Measurements from ENCODE around the gene ZBTB3. TPM values are rescaled to one million over a fixed set of nuclear protein-coding genes. Genes with fewer than 3 reads are reported as not detected.
A peak's percentile ranks its signal among the peaks of the same experiment; 100 is the strongest.

Gene ZBTB3
- total and polyA plus RNA-seq, 2 of the 13 experiments (the other 11 are each of a cell fraction or from before 2014, with no cell fraction given), result 3.4 to 5.2 TPM

DNA sequence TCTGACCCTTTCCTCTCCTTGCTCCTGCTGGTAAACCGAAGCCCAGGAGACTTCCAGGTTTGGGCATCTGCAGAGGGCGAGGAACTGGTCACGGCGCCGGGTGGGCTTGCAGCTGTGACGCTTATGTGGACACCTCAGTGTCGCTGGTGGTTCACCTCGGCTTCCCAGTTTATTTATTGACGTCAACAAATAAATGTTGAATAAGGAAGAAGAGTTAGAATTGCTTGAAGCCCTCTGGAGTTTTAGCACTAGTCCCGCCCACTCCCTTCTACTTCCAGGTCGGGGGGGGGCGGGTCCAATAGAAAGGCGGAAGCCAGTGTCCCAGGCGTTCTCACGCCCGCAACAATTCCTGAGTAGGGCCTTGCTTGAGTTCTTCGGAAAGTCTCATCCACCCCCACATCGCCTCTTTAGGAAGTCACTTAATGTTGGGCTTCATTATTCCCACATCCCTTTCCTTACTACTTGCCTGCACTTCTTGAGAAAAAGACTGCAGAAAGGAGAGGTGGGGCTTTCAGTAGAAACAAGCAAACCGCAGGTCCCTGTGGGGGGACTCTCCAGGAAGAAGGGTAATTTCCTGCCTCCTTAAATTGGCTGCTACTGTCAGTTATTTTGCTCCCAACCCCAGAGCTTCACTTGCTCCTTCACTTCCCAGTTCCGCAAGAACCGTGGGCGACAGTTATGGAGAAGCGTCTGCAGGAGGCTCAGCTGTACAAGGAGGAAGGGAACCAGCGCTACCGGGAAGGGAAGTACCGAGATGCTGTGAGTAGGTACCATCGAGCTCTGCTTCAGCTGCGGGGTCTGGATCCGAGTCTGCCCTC is 25.6 kb downstream of the ZBTB3 start, which contains the start of gene TTC9C (continued):
- no peak for TF ChIP-seq ZNF318 (CRISPR knock-in tag; IDR thresholded peaks at IDR 0.05)
- TF ChIP-seq HNRNPL (IDR thresholded peaks at IDR 0.05; ENCODE audit: low read depth, low read length), result no peak
- TF ChIP-seq CREB1 (IDR thresholded peaks at IDR 0.05), result no peak
- no peak for TF ChIP-seq CREB1 (CRISPR knock-in tag; IDR thresholded peaks at IDR 0.05)
- TF ChIP-seq, protein P1, sequence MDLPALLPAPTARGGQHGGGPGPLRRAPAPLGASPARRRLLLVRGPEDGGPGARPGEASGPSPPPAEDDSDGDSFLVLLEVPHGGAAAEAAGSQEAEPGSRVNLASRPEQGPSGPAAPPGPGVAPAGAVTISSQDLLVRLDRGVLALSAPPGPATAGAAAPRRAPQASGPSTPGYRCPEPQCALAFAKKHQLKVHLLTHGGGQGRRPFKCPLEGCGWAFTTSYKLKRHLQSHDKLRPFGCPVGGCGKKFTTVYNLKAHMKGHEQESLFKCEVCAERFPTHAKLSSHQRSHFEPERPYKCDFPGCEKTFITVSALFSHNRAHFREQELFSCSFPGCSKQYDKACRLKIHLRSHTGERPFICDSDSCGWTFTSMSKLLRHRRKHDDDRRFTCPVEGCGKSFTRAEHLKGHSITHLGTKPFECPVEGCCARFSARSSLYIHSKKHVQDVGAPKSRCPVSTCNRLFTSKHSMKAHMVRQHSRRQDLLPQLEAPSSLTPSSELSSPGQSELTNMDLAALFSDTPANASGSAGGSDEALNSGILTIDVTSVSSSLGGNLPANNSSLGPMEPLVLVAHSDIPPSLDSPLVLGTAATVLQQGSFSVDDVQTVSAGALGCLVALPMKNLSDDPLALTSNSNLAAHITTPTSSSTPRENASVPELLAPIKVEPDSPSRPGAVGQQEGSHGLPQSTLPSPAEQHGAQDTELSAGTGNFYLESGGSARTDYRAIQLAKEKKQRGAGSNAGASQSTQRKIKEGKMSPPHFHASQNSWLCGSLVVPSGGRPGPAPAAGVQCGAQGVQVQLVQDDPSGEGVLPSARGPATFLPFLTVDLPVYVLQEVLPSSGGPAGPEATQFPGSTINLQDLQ (CRISPR knock-in tag; IDR thresholded peaks at IDR 0.05), result no peak
- no peak for TF ChIP-seq ZMYM2 (CRISPR knock-in tag; IDR thresholded peaks at IDR 0.05)
- TF ChIP-seq ZBTB3 (CRISPR knock-in tag; IDR thresholded peaks at IDR 0.05; ENCODE audit: borderline replicate concordance, low read depth), result 0 out of 2 replicates have a peak, but pooled peaks have one; percentile 36
- no peak for TF ChIP-seq ZNF550 (CRISPR knock-in tag; IDR thresholded peaks at IDR 0.05; ENCODE audit: borderline replicate concordance)
- no peak for TF ChIP-seq ZNF703 (CRISPR knock-in tag; IDR thresholded peaks at IDR 0.05; ENCODE audit: borderline replicate concordance)
- no peak for TF ChIP-seq CSRNP2 (CRISPR knock-in tag; conservative IDR thresholded peaks at IDR 0.05; ENCODE audit: low read depth)
